ENCODE results near the gene PICK1.
A peak's percentile ranks its signal among the peaks of the same experiment; 100 is the strongest.

PICK1 gene

DNA sequence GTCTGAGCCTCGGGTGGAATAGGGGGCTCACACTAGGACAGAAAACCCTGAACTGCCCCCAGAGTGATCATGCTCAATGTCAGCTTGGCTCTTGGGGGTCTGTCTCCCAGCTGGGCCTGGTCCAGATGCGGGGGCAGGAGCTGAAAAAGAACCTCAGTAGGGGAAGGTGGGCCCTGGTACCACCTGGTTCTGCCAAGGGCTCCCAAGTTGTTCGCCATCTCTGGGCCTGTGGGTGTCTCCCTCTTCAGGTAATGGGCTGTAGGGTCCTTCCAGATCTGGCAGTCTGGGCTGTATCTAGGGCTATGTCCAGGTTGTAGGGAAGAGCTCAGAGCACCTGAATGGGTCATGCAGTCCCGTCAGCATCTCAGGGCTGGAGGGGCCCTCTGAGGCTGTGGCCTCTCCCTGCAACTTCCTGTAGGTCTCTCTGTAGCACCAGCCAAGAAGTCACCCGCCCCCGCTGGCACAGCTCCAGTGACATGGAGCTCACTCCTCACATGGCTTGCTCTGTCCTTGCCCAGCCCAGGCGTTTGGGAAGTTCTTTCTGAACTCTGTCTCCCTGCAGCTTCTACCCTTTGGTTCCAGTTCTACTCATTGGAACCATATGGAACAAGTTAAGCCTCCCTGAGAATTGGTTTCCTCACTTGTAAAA, 39.8 kb upstream of the PICK1 start:
- H3K4me3 ChIP-seq (replicated peaks; ENCODE audit: low read depth, low read length) = no peak overlapping the region
- TF ChIP-seq, protein P1, sequence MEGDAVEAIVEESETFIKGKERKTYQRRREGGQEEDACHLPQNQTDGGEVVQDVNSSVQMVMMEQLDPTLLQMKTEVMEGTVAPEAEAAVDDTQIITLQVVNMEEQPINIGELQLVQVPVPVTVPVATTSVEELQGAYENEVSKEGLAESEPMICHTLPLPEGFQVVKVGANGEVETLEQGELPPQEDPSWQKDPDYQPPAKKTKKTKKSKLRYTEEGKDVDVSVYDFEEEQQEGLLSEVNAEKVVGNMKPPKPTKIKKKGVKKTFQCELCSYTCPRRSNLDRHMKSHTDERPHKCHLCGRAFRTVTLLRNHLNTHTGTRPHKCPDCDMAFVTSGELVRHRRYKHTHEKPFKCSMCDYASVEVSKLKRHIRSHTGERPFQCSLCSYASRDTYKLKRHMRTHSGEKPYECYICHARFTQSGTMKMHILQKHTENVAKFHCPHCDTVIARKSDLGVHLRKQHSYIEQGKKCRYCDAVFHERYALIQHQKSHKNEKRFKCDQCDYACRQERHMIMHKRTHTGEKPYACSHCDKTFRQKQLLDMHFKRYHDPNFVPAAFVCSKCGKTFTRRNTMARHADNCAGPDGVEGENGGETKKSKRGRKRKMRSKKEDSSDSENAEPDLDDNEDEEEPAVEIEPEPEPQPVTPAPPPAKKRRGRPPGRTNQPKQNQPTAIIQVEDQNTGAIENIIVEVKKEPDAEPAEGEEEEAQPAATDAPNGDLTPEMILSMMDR (IDR thresholded peaks at IDR 0.05; ENCODE audit: low read depth, low read length, missing control alignments) = no peak
- DNase-seq (ENCODE audit: extremely low read depth, low read depth) = peak; percentile 35

DNA sequence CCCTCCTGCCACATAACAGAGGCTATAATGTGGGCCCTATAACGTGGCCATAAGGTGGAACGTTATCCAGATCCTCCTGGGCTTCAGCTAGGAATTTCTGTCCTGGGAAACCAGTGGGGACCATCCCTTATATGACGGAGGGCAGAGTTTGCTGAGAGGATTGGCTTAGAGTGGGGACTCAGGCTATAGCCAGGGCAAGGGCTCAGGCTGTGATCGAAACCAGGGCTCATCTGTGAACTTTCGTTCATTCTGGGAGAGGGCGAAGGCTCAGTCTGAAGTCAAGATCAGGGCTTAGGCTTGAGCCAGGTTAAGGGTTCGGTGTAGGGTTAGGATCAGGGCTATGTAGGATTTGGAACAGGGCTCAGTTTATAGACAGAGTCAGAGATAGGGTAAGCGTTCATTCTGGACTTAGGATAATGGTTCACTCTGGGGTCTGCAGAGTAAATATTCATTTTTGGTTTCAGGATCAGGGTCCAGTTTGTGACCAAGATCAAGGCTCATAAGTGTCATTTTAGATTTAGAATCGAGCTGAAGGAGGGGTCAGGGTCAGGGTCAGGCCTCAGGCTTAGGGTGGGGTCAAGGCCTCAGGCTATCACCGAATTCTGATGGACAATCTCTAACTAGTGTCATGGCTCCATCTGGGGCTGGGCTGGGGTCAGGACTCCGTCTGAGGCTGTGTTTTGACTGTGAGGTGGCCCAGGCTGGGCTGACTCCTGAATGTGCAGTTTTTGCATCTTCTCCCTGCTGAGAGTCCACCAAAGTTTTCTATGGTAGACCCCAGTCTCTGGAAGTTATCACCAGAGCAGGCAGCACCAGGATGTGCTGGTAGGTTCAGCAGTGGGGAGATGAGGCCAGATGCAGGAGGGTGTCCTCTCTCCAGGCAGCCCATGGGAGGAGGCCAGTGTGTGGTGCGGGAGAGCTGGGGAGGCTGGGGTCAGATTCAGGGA, 39.0 kb upstream of the PICK1 start:
- H3K4me3 ChIP-seq (replicated peaks; ENCODE audit: low read depth, low read length) = no peak overlapping the region
- no peak for DNase-seq (ENCODE audit: extremely low read depth, low read depth)
- TF ChIP-seq, protein P1 (IDR thresholded peaks at IDR 0.05; ENCODE audit: low read depth, low read length, missing control alignments) = no peak

DNA sequence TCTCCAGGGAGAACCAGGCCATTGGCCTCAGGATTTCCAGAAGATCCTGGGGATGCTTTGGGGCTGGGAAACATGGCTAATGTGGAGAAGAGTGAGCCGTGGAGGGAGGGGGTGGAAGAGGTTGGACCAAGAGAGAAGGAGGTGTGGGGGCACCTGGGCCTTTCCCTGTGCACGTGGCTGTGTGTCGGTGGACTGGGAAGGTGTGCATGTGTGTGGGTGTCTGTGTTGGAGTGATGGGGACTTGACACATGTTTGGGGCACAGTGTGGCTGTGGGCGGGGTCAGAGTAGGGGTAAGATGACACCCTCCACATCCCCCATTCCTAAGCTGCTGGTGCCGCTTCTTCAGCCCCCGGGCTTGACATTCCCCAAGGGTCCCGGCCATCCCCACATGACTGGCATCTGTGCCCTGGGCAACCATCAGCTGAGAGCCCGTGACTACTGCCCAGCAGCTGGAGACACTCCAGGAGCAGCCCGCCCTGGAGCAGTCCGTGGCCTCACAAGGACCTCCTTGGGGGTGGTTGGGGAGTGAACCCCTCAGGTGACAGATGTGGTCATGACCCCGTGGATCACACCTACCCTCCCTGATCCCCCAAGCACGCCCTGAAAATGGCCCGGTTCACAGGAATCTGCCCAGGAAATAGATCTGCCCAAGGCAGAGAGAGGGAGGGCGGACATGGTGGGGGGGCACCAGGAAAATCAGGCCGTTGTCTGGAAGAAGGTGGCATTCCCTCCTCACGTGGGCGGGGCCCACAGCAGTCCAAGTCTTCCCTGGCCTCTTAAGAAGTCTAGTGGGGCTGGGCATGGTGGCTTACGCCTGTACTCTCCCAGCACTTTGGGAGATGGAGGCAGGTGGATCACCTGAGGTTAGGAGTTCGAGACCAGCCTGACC, 38.0 kb upstream of the PICK1 start:
- TF ChIP-seq, protein P1 (IDR thresholded peaks at IDR 0.05; ENCODE audit: low read depth, low read length, missing control alignments) = no peak
- no peak overlapping the region for H3K4me3 ChIP-seq (replicated peaks; ENCODE audit: low read depth, low read length)
- DNase-seq (ENCODE audit: extremely low read depth, low read depth) = no peak

DNA sequence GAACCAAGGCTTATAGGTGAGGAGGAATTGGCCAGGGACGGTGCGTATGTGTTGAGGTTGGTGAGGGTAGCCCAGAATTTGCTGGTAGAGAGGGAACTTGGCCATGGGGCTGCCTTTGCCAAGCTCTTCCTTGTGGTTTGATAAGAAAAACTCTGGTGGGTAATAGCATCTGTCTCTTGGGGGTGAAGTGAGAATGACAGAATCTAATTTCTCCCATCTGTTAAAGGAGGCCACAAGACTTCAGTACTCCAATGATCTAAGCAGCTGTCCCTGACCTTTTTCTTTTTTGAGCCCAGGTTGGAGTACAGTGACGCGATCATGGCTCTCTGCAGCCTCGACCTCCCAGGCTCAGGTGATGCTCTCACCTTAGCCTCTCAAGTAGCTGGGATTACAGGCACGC, 36.0 kb upstream of the PICK1 start:
- no peak for DNase-seq (ENCODE audit: extremely low read depth, low read depth)
- no peak overlapping the region for H3K4me3 ChIP-seq (replicated peaks; ENCODE audit: low read depth, low read length)
- TF ChIP-seq, protein P1 (IDR thresholded peaks at IDR 0.05; ENCODE audit: low read depth, low read length, missing control alignments) = no peak

DNA sequence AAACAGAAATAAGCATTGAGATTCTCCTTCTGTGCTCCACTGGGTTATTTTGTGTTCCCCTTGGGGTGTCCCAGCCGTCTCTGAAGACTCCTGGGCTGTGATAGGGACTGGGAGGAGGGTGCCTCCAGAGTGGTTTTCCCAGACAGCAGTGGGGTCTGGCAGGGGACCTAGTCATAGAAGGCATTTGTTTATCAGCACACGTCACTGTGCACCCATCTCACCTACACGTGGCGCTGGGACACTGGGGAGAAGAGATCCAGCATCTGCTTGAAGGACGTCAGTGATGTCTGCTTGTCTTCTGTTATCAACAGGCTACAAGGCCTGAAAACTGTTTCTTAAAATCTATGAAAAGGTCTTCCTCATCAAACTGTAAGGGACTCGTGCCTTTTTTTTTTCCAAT, 34.2 kb upstream of the PICK1 start:
- H3K4me3 ChIP-seq (replicated peaks; ENCODE audit: low read depth, low read length) = no peak overlapping the region
- no peak for DNase-seq (ENCODE audit: extremely low read depth, low read depth)
- TF ChIP-seq, protein P1 (IDR thresholded peaks at IDR 0.05; ENCODE audit: low read depth, low read length, missing control alignments) = no peak

DNA sequence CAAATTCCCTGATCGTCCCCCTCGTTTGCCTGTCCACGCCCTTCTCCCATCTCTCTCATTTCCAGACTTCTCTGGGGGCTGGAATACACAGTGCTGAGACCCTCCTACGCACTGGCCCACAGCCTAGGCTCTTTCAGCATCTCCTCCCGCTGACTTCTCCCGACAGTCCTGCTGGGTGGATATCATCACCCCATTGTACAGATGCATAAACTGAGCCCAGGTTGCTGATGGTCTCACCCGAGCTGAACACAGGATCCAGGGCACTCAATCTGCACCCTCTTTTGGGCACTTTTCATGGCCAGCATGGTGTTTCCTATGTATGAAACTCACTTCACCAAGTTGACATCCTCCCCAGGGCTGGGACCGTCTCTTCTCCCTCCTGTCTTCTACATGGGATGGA, 31.7 kb upstream of the PICK1 start:
- H3K4me3 ChIP-seq (replicated peaks; ENCODE audit: low read depth, low read length) = no peak overlapping the region
- DNase-seq (ENCODE audit: extremely low read depth, low read depth) = no peak
- TF ChIP-seq, protein P1 (IDR thresholded peaks at IDR 0.05; ENCODE audit: low read depth, low read length, missing control alignments) = no peak
